Choroid plexus epithelial cell (primary cell): Measurements from ENCODE around the gene NLRP8.
"Not testable (repeated sequence)": the region's sequence is repeated elsewhere in the genome, so short reads cannot be mapped to it uniquely, and the experiment has no call there.

ENCODE experiments used
- DNase-seq: peaks from one replicate; pipeline ENCODE4 v3.0.0-alpha.2; 2010; ENCODE audit warnings: low read depth
- H3K4me3 ChIP-seq: 2 replicates; pipeline ENCODE4 v1.5.1; 2011; ENCODE audit warnings: low read depth, mild to moderate bottlenecking, control low read depth, low read length, moderate library complexity
- TF ChIP-seq, protein P1 (sequence below): conservative IDR thresholded peaks from 2 replicates; pipeline ENCODE4 v1.5.1; 2011; ENCODE audit warnings: low read depth, mild to moderate bottlenecking, control low read depth, inconsistent platforms, low read length, moderate library complexity

NLRP8 gene

GRCh38 chr19:55993492-55993891 is 45.9 kb downstream of the NLRP8 start:
- TF ChIP-seq, protein P1, sequence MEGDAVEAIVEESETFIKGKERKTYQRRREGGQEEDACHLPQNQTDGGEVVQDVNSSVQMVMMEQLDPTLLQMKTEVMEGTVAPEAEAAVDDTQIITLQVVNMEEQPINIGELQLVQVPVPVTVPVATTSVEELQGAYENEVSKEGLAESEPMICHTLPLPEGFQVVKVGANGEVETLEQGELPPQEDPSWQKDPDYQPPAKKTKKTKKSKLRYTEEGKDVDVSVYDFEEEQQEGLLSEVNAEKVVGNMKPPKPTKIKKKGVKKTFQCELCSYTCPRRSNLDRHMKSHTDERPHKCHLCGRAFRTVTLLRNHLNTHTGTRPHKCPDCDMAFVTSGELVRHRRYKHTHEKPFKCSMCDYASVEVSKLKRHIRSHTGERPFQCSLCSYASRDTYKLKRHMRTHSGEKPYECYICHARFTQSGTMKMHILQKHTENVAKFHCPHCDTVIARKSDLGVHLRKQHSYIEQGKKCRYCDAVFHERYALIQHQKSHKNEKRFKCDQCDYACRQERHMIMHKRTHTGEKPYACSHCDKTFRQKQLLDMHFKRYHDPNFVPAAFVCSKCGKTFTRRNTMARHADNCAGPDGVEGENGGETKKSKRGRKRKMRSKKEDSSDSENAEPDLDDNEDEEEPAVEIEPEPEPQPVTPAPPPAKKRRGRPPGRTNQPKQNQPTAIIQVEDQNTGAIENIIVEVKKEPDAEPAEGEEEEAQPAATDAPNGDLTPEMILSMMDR, result no peak
- no peak overlapping the region for H3K4me3 ChIP-seq
- no peak for DNase-seq

- TF ChIP-seq, protein P1, result no peak
- no peak for DNase-seq
These were observed 67.1 kb downstream of the NLRP8 start for GRCh38 chr19:56014765-56015164.

GRCh38 chr19:56015756-56016155 is 68.1 kb downstream of the NLRP8 start:
- TF ChIP-seq, protein P1, result no peak
- no peak overlapping the region for H3K4me3 ChIP-seq
- peak; percentile 6 for DNase-seq

More at GRCh38 chr19:56014765-56015164, 67.1 kb downstream of the NLRP8 start:
- no peak overlapping the region for H3K4me3 ChIP-seq

DNA sequence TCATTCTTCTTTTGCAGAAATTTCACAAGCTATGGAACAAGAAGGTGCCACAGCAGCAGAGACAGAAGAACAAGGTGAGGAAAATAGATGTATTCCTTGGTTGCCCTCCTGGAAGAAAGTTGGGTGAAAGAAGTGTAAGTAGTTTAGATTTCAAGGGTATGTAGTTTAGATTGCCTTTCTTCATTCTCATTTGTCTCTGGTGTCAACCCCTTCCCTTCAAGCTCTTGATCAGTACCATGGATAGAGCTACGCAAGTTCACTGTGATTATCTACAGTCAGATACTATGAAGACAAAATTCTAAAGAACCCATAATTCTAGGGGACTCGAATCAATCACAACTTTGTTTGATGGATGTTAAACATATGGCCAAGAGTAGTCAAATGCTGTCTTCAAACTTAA is 71.7 kb downstream of the NLRP8 start:
- DNase-seq, result not testable (repeated sequence)

DNA sequence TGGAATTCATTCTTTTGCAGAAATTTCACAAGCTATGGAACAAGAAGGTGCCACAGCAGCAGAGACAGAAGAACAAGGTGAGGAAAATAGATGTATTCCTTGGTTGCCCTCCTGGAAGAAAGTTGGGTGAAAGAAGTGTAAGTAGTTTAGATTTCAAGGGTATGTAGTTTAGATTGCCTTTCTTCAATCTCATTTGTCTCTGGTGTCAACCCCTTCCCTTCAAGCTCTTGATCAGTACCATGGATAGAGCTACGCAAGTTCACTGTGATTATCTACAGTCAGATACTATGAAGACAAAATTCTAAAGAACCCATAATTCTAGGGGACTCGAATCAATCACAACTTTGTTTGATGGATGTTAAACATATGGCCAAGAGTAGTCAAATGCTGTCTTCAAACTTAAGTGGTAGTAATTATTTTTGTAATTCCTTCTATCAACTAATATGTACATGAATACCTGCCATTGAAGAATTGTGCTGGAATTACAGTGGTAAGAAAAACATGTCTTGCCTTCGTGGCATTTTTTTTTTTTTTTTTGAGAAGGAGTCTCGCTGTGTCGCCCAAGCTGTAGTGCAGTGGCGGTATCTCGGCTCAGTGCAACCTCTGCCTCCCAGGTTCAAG is 72.8 kb downstream of the NLRP8 start:
- not testable (repeated sequence) for H3K4me3 ChIP-seq, DNase-seq

More for the DNA sequence above, 71.7 kb downstream of the NLRP8 start:
- not testable (repeated sequence) for H3K4me3 ChIP-seq

DNA sequence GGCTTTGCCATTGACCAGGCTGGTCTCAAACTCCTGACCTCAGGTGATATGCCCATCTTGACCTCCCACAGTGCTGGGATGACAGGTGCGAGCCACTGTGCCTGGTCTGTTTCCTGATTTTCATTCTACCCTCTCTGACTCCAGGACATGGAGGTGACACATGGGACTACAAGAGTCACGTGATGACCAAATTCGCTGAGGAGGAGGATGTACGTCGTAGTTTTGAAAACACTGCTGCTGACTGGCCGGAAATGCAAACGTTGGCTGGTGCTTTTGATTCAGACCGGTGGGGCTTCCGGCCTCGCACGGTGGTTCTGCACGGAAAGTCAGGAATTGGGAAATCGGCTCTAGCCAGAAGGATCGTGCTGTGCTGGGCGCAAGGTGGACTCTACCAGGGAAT is 79.1 kb downstream of the NLRP8 start:
- TF ChIP-seq, protein P1, result no peak
- DNase-seq, result no peak
- no peak overlapping the region for H3K4me3 ChIP-seq
